HL-60 (cell line): ENCODE data around the gene CNTN6.

Experiments
- DNase-seq, 2 experiments: peaks; one replicate each; pipeline ENCODE4 v3.0.0-alpha.2; 2010 to 2020; ENCODE audit warnings: low read depth in 1 of 2, low spot score in 1 of 2
- H3K27ac ChIP-seq: fragments of 250-450 bp; sonication (Bioruptor Pico); replicated peaks from 2 replicates; pipeline ENCODE4 v1.5.1; 2020; ENCODE audit warnings: mild to moderate bottlenecking, moderate library complexity
- H3K27me3 ChIP-seq: fragments of 250-450 bp; sonication (Bioruptor Pico); 2 replicates; pipeline ENCODE4 v1.5.1; 2021; ENCODE audit warnings: mild to moderate bottlenecking, moderate library complexity; ENCODE audit not compliant: insufficient read depth, poor library complexity, severe bottlenecking
- H3K4me3 ChIP-seq: replicated peaks from 2 replicates; pipeline ENCODE4 v1.5.1; 2011; ENCODE audit warnings: mild to moderate bottlenecking, control low read depth, low read length; ENCODE audit not compliant: insufficient read depth
- GABPA ChIP-seq: IDR thresholded peaks from 2 replicates; pipeline ENCODE4 v1.6.1; 2012; ENCODE audit warnings: low read depth
- POLR2AphosphoS5 ChIP-seq: IDR thresholded peaks from 2 replicates; pipeline ENCODE4 v1.6.1; 2012; ENCODE audit warnings: low read depth
- SPI1 ChIP-seq: IDR thresholded peaks from 2 replicates; pipeline ENCODE4 v1.6.1; 2012; ENCODE audit warnings: low read depth, mild to moderate bottlenecking, borderline replicate concordance
- TF ChIP-seq, protein P1 (sequence below): IDR thresholded peaks from one replicate; pipeline ENCODE4 v1.5.1; 2011; ENCODE audit warnings: low read length, control low read depth, inconsistent platforms; ENCODE audit not compliant: insufficient read depth
- TF ChIP-seq, protein P2 (sequence below): IDR thresholded peaks from 2 replicates; pipeline ENCODE4 v1.6.1; 2012; ENCODE audit warnings: low read depth; ENCODE audit not compliant: insufficient replicate concordance

The CNTN6 gene

DNA sequence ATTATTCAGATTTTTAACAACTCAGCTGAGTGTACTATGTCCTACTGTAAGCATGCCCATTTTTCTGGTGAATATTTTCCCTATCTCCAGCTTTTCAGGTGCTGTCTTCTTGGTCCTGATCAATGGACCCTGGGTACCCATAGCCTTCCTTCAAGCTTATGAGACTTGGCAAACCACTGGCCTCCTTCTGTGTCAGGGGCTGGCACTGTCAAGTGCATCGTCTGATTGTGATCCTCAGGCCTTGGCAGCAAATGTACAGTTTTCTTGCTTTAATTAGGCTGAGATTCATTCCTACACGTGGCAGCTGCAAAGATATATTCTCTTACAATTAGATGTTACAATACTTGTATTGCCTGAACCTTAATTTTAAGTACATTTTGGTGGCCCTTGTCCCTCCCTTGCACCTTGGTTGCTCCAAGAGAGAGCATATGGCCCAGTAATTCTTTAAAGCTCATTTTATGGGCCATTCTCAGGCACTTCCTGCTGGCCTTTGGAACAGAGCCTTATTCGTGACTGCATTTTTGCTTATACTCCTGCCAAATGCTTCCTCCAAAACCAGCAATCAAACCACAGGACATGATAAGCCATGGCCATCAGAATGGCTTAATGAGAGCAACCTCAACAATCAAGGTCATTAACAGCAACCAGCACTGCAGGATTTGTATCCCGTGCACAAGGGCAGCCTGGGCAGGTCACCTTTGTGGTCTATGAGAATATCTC lies 179.9 kb downstream of the CNTN6 start:
- TF ChIP-seq GABPA (no peak), SPI1 (no peak), POLR2AphosphoS5 (no peak)
- TF ChIP-seq, protein P1, sequence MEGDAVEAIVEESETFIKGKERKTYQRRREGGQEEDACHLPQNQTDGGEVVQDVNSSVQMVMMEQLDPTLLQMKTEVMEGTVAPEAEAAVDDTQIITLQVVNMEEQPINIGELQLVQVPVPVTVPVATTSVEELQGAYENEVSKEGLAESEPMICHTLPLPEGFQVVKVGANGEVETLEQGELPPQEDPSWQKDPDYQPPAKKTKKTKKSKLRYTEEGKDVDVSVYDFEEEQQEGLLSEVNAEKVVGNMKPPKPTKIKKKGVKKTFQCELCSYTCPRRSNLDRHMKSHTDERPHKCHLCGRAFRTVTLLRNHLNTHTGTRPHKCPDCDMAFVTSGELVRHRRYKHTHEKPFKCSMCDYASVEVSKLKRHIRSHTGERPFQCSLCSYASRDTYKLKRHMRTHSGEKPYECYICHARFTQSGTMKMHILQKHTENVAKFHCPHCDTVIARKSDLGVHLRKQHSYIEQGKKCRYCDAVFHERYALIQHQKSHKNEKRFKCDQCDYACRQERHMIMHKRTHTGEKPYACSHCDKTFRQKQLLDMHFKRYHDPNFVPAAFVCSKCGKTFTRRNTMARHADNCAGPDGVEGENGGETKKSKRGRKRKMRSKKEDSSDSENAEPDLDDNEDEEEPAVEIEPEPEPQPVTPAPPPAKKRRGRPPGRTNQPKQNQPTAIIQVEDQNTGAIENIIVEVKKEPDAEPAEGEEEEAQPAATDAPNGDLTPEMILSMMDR = no peak
- TF ChIP-seq, protein P2, sequence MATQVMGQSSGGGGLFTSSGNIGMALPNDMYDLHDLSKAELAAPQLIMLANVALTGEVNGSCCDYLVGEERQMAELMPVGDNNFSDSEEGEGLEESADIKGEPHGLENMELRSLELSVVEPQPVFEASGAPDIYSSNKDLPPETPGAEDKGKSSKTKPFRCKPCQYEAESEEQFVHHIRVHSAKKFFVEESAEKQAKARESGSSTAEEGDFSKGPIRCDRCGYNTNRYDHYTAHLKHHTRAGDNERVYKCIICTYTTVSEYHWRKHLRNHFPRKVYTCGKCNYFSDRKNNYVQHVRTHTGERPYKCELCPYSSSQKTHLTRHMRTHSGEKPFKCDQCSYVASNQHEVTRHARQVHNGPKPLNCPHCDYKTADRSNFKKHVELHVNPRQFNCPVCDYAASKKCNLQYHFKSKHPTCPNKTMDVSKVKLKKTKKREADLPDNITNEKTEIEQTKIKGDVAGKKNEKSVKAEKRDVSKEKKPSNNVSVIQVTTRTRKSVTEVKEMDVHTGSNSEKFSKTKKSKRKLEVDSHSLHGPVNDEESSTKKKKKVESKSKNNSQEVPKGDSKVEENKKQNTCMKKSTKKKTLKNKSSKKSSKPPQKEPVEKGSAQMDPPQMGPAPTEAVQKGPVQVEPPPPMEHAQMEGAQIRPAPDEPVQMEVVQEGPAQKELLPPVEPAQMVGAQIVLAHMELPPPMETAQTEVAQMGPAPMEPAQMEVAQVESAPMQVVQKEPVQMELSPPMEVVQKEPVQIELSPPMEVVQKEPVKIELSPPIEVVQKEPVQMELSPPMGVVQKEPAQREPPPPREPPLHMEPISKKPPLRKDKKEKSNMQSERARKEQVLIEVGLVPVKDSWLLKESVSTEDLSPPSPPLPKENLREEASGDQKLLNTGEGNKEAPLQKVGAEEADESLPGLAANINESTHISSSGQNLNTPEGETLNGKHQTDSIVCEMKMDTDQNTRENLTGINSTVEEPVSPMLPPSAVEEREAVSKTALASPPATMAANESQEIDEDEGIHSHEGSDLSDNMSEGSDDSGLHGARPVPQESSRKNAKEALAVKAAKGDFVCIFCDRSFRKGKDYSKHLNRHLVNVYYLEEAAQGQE = no peak
- no peak overlapping the region for H3K4me3 ChIP-seq
- no peaks in the 10 kb centered on the region for H3K27me3 ChIP-seq
- no peak for DNase-seq
- H3K27ac ChIP-seq = no peak overlapping the region

DNA sequence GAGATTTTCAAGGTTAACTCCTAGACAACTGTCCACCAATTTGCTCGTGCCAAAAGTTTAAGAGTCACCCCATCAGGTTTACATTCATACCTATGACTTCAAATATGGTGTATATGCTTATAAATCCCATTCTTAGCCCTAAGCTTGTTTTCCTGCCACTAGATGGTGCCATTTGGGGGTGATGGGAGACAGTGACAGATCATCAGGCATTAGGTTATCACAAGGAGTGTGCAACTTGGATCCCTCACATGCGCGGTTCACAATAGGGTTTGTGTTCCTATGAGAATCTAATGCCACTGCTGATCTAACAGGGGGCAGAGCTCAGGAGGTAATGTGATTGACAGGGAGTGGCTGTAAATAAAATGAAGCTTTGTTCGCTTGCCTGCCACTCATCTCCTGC lies 182.7 kb downstream of the CNTN6 start:
- peak in 1 of 2 experiments; percentile 18 for DNase-seq

DNA sequence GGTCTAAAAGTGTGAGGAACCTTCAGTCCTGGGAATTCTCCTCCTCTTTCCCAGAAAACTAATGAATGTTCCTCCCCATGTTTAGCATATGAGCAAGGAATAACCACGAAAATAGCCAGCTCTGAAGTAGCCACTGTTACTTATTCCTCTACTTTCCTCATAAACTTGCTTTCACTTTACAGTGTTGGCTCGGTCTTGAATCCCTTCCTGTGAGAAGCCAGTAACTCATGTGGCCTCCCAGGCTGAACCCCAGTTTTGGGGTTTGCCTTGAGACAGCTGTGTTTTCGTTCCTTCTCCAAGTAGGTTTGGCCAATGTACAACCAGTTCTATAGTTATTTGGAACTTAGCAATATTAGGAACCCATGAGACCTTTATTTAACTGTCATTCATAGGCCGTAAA lies 195.0 kb downstream of the CNTN6 start:
- DNase-seq = no peak
- H3K27ac ChIP-seq = no peak overlapping the region
- TF ChIP-seq, protein P2 = no peak
- TF ChIP-seq, protein P1 = no peak
- TF ChIP-seq POLR2AphosphoS5 (no peak), SPI1 (no peak), GABPA (no peak)
- H3K27me3 ChIP-seq = no peaks in the 10 kb centered on the region
- no peak overlapping the region for H3K4me3 ChIP-seq

More for the DNA sequence above, 182.7 kb downstream of the CNTN6 start:
- H3K4me3 ChIP-seq = no peak overlapping the region
- TF ChIP-seq, protein P1 = peak; percentile 14
- no peak for TF ChIP-seq GABPA
- no peaks in the 10 kb centered on the region for H3K27me3 ChIP-seq
- H3K27ac ChIP-seq = no peak overlapping the region
